Measurements from ENCODE around the gene MEPE.
A peak's percentile ranks its signal among the peaks of the same experiment; 100 is the strongest.

The MEPE gene

DNA sequence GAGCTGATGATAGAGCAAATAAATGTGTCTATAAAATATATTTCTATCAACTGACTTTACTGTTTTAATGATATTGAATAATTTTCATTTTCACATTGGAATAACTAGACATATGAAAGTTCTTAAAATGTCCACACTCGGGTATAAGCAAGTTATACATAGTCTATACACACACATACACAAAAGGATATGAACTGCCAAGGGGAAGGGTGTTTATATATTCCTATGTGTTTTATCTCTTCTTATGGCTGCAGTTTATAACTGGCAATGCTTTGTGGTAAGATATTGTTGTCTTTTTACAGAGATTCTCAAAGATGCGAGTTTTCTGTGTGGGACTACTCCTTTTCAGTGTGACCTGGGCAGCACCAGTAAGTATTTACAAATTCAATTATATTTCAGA is 1.6 kb downstream of the MEPE start:
- TF ChIP-seq ZC3H10 (CRISPR knock-in tag; IDR thresholded peaks at IDR 0.05), result no peak
- ATAC-seq, result no peak

DNA sequence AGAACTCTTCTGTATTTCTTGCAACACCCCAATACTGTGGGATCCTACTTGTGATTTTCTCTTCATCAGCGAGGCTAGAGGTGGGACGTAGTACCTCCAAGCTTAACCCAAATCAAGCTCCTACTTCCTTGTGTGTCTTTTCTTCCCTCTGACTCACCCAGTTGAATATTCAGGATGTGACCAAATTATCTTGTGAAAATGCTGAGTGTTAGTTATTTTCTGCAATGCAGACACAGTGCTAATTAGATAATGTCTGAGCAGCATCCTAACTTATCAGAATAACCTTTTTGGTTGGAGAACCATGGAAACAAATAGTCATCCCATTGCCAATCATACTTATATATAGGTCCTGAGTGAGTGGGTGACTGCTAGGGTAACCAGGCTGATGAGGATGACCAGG is 2.4 kb downstream of the MEPE start:
- TF ChIP-seq, protein P1, sequence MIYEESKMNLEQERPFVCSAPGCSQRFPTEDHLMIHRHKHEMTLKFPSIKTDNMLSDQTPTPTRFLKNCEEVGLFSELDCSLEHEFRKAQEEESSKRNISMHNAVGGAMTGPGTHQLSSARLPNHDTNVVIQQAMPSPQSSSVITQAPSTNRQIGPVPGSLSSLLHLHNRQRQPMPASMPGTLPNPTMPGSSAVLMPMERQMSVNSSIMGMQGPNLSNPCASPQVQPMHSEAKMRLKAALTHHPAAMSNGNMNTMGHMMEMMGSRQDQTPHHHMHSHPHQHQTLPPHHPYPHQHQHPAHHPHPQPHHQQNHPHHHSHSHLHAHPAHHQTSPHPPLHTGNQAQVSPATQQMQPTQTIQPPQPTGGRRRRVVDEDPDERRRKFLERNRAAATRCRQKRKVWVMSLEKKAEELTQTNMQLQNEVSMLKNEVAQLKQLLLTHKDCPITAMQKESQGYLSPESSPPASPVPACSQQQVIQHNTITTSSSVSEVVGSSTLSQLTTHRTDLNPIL (CRISPR knock-in tag; IDR thresholded peaks at IDR 0.05; ENCODE audit: low read depth), result no peak
- TF ChIP-seq ESRRG (CRISPR knock-in tag; IDR thresholded peaks at IDR 0.05) (no peak), ZFP3 (CRISPR knock-in tag; IDR thresholded peaks at IDR 0.05) (no peak), RARB (CRISPR knock-in tag; IDR thresholded peaks at IDR 0.05) (no peak), ZNF70 (CRISPR knock-in tag; IDR thresholded peaks at IDR 0.05) (no peak), ZC3H10 (CRISPR knock-in tag; IDR thresholded peaks at IDR 0.05) (no peak), ZFP30 (CRISPR knock-in tag; IDR thresholded peaks at IDR 0.05) (no peak), TCF4 (CRISPR knock-in tag; IDR thresholded peaks at IDR 0.05; ENCODE audit: borderline replicate concordance) (no peak), OSR1 (CRISPR knock-in tag; IDR thresholded peaks at IDR 0.05) (no peak)
- TF ChIP-seq, protein P2, sequence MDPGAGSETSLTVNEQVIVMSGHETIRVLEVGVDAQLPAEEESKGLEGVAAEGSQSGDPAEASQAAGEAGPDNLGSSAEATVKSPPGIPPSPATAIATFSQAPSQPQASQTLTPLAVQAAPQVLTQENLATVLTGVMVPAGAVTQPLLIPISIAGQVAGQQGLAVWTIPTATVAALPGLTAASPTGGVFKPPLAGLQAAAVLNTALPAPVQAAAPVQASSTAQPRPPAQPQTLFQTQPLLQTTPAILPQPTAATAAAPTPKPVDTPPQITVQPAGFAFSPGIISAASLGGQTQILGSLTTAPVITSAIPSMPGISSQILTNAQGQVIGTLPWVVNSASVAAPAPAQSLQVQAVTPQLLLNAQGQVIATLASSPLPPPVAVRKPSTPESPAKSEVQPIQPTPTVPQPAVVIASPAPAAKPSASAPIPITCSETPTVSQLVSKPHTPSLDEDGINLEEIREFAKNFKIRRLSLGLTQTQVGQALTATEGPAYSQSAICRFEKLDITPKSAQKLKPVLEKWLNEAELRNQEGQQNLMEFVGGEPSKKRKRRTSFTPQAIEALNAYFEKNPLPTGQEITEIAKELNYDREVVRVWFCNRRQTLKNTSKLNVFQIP (CRISPR knock-in tag; IDR thresholded peaks at IDR 0.05; ENCODE audit: borderline replicate concordance, low read depth), result no peak
- TF ChIP-seq, protein P3, sequence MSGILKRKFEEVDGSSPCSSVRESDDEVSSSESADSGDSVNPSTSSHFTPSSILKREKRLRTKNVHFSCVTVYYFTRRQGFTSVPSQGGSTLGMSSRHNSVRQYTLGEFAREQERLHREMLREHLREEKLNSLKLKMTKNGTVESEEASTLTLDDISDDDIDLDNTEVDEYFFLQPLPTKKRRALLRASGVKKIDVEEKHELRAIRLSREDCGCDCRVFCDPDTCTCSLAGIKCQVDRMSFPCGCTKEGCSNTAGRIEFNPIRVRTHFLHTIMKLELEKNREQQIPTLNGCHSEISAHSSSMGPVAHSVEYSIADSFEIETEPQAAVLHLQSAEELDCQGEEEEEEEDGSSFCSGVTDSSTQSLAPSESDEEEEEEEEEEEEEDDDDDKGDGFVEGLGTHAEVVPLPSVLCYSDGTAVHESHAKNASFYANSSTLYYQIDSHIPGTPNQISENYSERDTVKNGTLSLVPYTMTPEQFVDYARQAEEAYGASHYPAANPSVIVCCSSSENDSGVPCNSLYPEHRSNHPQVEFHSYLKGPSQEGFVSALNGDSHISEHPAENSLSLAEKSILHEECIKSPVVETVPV (CRISPR knock-in tag; IDR thresholded peaks at IDR 0.05), result no peak
- ATAC-seq, result no peak

DNA sequence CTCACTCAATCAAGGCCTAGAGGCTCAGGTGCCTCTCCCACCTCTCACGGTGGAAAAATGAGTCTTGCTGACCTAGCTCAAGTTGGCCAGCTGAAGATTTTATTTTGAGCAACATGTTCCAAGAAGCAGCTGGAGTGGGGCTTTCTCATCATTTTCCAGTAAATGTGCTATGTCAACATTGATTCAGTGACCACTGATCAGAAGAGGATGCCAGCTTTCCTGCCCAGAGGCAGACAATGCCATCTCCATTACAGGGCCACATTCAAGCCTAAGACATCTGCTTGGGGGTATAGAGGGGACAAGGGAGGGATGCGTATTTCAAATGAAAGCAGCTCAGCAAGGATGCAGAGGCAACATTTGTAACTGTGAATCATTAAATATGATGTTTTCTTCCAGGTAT is 3.0 kb downstream of the MEPE start:
- TF ChIP-seq ISL1 (CRISPR knock-in tag; IDR thresholded peaks at IDR 0.05) (no peak), ZNF565 (CRISPR knock-in tag; conservative IDR thresholded peaks at IDR 0.05; ENCODE audit: low read depth) (no peak), ARNTL (CRISPR knock-in tag; IDR thresholded peaks at IDR 0.05; ENCODE audit: borderline replicate concordance, low read depth) (no peak), GLIS3 (CRISPR knock-in tag; IDR thresholded peaks at IDR 0.05) (no peak), SNAI2 (CRISPR knock-in tag; IDR thresholded peaks at IDR 0.05) (no peak)
- TF ChIP-seq, protein P4, sequence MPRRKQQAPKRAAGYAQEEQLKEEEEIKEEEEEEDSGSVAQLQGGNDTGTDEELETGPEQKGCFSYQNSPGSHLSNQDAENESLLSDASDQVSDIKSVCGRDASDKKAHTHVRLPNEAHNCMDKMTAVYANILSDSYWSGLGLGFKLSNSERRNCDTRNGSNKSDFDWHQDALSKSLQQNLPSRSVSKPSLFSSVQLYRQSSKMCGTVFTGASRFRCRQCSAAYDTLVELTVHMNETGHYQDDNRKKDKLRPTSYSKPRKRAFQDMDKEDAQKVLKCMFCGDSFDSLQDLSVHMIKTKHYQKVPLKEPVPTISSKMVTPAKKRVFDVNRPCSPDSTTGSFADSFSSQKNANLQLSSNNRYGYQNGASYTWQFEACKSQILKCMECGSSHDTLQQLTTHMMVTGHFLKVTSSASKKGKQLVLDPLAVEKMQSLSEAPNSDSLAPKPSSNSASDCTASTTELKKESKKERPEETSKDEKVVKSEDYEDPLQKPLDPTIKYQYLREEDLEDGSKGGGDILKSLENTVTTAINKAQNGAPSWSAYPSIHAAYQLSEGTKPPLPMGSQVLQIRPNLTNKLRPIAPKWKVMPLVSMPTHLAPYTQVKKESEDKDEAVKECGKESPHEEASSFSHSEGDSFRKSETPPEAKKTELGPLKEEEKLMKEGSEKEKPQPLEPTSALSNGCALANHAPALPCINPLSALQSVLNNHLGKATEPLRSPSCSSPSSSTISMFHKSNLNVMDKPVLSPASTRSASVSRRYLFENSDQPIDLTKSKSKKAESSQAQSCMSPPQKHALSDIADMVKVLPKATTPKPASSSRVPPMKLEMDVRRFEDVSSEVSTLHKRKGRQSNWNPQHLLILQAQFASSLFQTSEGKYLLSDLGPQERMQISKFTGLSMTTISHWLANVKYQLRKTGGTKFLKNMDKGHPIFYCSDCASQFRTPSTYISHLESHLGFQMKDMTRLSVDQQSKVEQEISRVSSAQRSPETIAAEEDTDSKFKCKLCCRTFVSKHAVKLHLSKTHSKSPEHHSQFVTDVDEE (CRISPR knock-in tag; IDR thresholded peaks at IDR 0.05), result no peak
- no peak for ATAC-seq

DNA sequence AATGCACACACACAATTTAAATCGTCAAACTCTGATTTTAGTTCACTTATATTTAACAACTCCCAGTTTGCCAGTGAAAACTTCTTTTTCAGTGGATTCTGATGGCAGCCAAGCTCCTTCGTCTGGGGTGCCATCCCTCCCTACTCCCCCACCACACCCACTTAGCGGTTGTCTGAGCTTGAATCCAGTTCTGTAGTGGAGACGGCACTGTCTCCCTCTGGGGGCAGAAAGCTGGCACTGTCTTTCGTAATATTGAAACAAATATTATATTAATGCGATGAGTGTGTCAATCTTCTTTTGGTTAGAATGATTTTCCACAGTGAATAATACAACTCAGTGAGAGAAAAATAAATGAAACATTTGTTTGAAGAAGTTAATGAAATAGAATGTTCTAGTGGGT is 5.4 kb downstream of the MEPE start:
- TF ChIP-seq ZC3H10 (CRISPR knock-in tag; IDR thresholded peaks at IDR 0.05) (no peak), TCF4 (CRISPR knock-in tag; IDR thresholded peaks at IDR 0.05; ENCODE audit: borderline replicate concordance) (no peak), OSR1 (CRISPR knock-in tag; IDR thresholded peaks at IDR 0.05) (no peak), ZNF70 (CRISPR knock-in tag; IDR thresholded peaks at IDR 0.05) (no peak), TOX (CRISPR knock-in tag; IDR thresholded peaks at IDR 0.05; ENCODE audit: borderline replicate concordance) (no peak), ISL1 (CRISPR knock-in tag; IDR thresholded peaks at IDR 0.05) (no peak), CSDC2 (CRISPR knock-in tag; IDR thresholded peaks at IDR 0.05) (no peak)
- TF ChIP-seq, protein P1 (CRISPR knock-in tag; IDR thresholded peaks at IDR 0.05; ENCODE audit: low read depth), result no peak
- TF ChIP-seq, protein P3 (CRISPR knock-in tag; IDR thresholded peaks at IDR 0.05), result no peak
- peak; percentile 86 for ATAC-seq
